ENCODE measurements around the gene EPHA4.
A peak's percentile ranks its signal among the peaks of the same experiment; 100 is the strongest.

EPHA4 gene

GRCh38 chr2:221473451-221473850, 98.7 kb downstream of the EPHA4 start:
- DNase-seq (ENCODE audit: low read depth), result no peak

- no peak for DNase-seq (ENCODE audit: low read depth)
Measured at GRCh38 chr2:221468317-221468716, 103.8 kb downstream of the EPHA4 start.

- no peak for DNase-seq (ENCODE audit: low read depth)
Measured at GRCh38 chr2:221467610-221468009, 104.5 kb downstream of the EPHA4 start.

- no peak for DNase-seq (ENCODE audit: low read depth)
Measured at GRCh38 chr2:221466744-221467143, 105.4 kb downstream of the EPHA4 start.

- peak; percentile 20 for DNase-seq (ENCODE audit: low read depth)
Measured at GRCh38 chr2:221465776-221466175, 106.3 kb downstream of the EPHA4 start.

GRCh38 chr2:221464971-221465370, 107.1 kb downstream of the EPHA4 start:
- no peak for DNase-seq (ENCODE audit: low read depth)

- no peak for DNase-seq (ENCODE audit: low read depth)
Measured at GRCh38 chr2:221463241-221463896, 108.7 kb downstream of the EPHA4 start.

- DNase-seq (ENCODE audit: low read depth), result no peak
Measured at GRCh38 chr2:221461901-221462300, 110.2 kb downstream of the EPHA4 start.

- no peak for DNase-seq (ENCODE audit: low read depth)
Measured at GRCh38 chr2:221460136-221460535, 112.0 kb downstream of the EPHA4 start.

GRCh38 chr2:221458578-221458977, 113.5 kb downstream of the EPHA4 start:
- DNase-seq (ENCODE audit: low read depth), result no peak

- DNase-seq (ENCODE audit: low read depth), result no peak
Measured at GRCh38 chr2:221455214-221455613, 116.9 kb downstream of the EPHA4 start.

GRCh38 chr2:221454459-221455105, 117.5 kb downstream of the EPHA4 start:
- no peak for DNase-seq (ENCODE audit: low read depth)

GRCh38 chr2:221451862-221452788, 120.0 kb downstream of the EPHA4 start:
- DNase-seq (ENCODE audit: low read depth), result no peak

- DNase-seq (ENCODE audit: low read depth), result no peak
Measured at GRCh38 chr2:221450280-221450679, 121.8 kb downstream of the EPHA4 start.

- no peak for DNase-seq (ENCODE audit: low read depth)
Measured at GRCh38 chr2:221449406-221449805, 122.7 kb downstream of the EPHA4 start.

GRCh38 chr2:221448844-221449390, 123.2 kb downstream of the EPHA4 start:
- no peak for DNase-seq (ENCODE audit: low read depth)

GRCh38 chr2:221448057-221448843, 123.9 kb downstream of the EPHA4 start:
- no peak for DNase-seq (ENCODE audit: low read depth)

GRCh38 chr2:221447310-221447709, 124.8 kb downstream of the EPHA4 start:
- no peak for DNase-seq (ENCODE audit: low read depth)

- no peak for DNase-seq (ENCODE audit: low read depth)
Measured at GRCh38 chr2:221446140-221446539, 126.0 kb downstream of the EPHA4 start.

GRCh38 chr2:221444106-221444505, 128.0 kb downstream of the EPHA4 start:
- no peak for DNase-seq (ENCODE audit: low read depth)

- DNase-seq (ENCODE audit: low read depth), result no peak
Measured at GRCh38 chr2:221443645-221444044, 128.5 kb downstream of the EPHA4 start.

- no peak for DNase-seq (ENCODE audit: low read depth)
Measured at GRCh38 chr2:221442128-221442527, 130.0 kb downstream of the EPHA4 start.

Measured in CMK (cell line).